ENCODE data around the gene TTPAL.
A peak's percentile ranks its signal among the peaks of the same experiment; 100 is the strongest.

Gene TTPAL

GRCh38 chr20:44475694-44476560 lies at the start of gene TTPAL:
Gene TTPAL, plus strand, starts transcription at chr20:44475874. Its CDS starts 4,126 bp downstream, at chr20:44480000.
- peak; percentile 89 for DNase-seq (ENCODE audit: low spot score)

GRCh38 chr20:44425923-44426322 lies 49.8 kb upstream of the TTPAL start:
- no peak for DNase-seq (ENCODE audit: low spot score)

- peak; percentile 38 for DNase-seq (ENCODE audit: low spot score)
Measured at GRCh38 chr20:44426879-44427790, 48.5 kb upstream of the TTPAL start.

GRCh38 chr20:44427804-44428173 lies 47.9 kb upstream of the TTPAL start:
- no peak for DNase-seq (ENCODE audit: low spot score)

GRCh38 chr20:44428174-44429016 lies 47.3 kb upstream of the TTPAL start:
- DNase-seq (ENCODE audit: low spot score): no peak

GRCh38 chr20:44429017-44429339 lies 46.7 kb upstream of the TTPAL start:
- DNase-seq (ENCODE audit: low spot score): no peak

GRCh38 chr20:44429419-44430269 lies 46.0 kb upstream of the TTPAL start:
- no peak for DNase-seq (ENCODE audit: low spot score)

- no peak for DNase-seq (ENCODE audit: low spot score)
Measured at GRCh38 chr20:44430270-44431065, 45.2 kb upstream of the TTPAL start.

- no peak for DNase-seq (ENCODE audit: low spot score)
Measured at GRCh38 chr20:44431118-44431501, 44.6 kb upstream of the TTPAL start.

GRCh38 chr20:44431502-44432234 lies 44.0 kb upstream of the TTPAL start:
- DNase-seq (ENCODE audit: low spot score): no peak

- no peak for DNase-seq (ENCODE audit: low spot score)
Measured at GRCh38 chr20:44432618-44433577, 42.8 kb upstream of the TTPAL start.

GRCh38 chr20:44433751-44434538 lies 41.7 kb upstream of the TTPAL start:
- DNase-seq (ENCODE audit: low spot score): no peak

- DNase-seq (ENCODE audit: low spot score): no peak
Measured at GRCh38 chr20:44435630-44436335, 39.9 kb upstream of the TTPAL start.

- no peak for DNase-seq (ENCODE audit: low spot score)
Measured at GRCh38 chr20:44436393-44436792, 39.3 kb upstream of the TTPAL start.

GRCh38 chr20:44437497-44437896 lies 38.2 kb upstream of the TTPAL start:
- no peak for DNase-seq (ENCODE audit: low spot score)

- no peak for DNase-seq (ENCODE audit: low spot score)
Measured at GRCh38 chr20:44438782-44439181, 36.9 kb upstream of the TTPAL start.

GRCh38 chr20:44439318-44439717 lies 36.4 kb upstream of the TTPAL start:
- DNase-seq (ENCODE audit: low spot score): no peak

Data from cerebellar cortex (tissue), 1 donor.